Measurements from ENCODE around the gene UBQLN4.

DNA sequence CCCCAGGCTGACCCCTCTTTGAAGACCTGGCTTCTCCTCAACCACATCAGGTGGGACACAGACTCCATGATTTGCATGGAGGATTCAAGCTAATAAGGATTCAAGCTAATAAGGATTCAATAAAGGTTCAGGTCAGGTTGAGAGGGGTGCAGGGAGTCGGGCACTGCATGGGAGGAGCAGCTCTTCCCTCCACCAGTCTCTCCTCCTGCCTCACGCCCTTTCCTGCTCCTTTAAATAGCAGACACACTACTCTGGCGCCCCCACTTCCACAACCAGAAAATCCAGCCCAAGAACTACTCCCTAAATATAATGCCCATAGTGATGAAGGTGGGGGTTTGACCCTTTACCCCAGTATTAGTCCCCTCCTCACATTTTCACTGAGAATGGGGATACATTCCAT is 21.6 kb upstream of the UBQLN4 start:
- TF ChIP-seq ELF4 (IDR thresholded peaks at IDR 0.05), result no peak
- no peak for TF ChIP-seq HDGF (IDR thresholded peaks at IDR 0.05; ENCODE audit: borderline replicate concordance)
- TF ChIP-seq SUZ12 (IDR thresholded peaks at IDR 0.05), result no peak
- TF ChIP-seq FOXM1 (IDR thresholded peaks at IDR 0.05; ENCODE audit: borderline replicate concordance), result no peak
